Activated CD4-positive, alpha-beta T cell treated with anti-CD3 and anti-CD28 coated beads, Interleukin-10, Interleukin-2, amounts not matched to agents 100 ng/mL and 50 ng/mL, durations not matched to agents 16 hours and 8 hours (primary cell): ENCODE data around the gene TSEN34.

Experiments used
- DNase-seq: peaks from one replicate; pipeline ENCODE4 v3.0.0-alpha.2; 2020

The TSEN34 gene

GRCh38 chr19:54191011-54191810, at the start of gene TSEN34:
TSEN34 (plus strand) TSS chr19:54191308; CDS start chr19:54191365, 57 bp downstream.
- DNase-seq: peak; percentile 93

DNA sequence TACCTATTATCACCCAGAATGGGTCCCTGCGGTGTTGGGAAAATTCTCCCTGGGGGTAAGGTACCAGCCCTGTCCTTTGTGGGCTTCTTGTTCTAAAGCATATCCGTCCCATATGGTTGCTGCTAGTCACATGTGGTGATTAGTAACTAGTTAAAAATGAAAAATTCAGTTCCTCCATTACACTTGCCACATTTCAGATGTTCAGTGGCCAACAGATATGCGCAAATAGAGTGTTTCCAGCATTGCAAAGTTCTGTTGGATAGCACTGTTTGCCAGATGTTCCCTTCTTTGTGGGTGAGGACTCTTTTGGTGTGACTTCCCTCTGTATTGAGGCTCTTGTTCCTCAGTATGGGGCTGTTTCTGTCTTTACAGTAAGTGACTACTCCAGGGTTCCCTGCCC, 49.8 kb upstream of the TSEN34 start:
- DNase-seq: no peak

GRCh38 chr19:54142166-54142780, 48.8 kb upstream of the TSEN34 start:
- no peak for DNase-seq

DNA sequence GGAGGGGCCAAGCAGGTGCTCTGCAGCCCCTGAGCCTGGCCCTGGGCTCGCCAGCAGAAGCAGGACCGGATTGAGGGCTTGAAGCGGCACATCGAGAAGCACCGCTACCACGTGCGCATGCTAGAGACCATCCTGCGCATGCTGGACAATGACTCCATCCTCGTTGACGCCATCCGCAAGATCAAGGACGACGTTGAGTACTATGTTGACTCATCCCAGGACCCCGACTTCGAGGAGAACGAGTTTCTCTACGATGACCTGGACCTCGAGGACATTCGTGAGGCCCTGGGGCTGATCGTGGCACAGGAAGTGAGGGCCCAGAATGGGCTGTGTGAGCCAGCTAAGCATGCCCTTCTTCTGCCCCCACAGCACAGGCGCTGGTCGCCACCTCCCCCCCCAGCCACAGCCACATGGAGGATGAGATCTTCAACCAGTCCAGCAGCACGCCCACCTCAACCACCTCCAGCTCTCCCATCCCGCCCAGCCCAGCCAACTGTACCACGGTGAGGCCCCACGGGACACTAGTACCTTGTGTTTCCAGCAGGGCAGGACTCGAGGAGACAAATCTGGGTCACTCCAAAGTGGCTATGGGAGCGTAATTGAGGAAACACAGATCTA, 45.5 kb upstream of the TSEN34 start:
- DNase-seq: no peak

DNA sequence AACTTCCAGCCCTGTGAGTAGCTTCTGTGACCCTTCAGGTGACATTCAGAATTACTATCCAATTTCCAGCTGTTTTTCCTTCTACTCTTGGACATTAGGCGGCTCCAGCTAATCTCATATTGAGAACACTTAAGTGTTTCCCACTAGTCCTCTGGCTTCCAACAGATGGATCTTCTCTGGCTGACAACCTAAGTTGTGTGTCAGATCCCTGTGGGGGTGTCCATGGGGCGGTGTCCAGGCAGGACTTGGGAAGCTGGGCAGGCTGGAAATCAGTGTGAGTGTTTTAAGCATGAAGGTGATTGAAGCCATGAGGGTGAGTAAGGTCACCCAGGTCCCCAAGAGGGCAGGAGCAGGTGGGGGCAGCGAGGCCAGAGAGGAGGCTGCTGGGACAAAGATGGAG, 43.4 kb upstream of the TSEN34 start:
- no peak for DNase-seq

DNA sequence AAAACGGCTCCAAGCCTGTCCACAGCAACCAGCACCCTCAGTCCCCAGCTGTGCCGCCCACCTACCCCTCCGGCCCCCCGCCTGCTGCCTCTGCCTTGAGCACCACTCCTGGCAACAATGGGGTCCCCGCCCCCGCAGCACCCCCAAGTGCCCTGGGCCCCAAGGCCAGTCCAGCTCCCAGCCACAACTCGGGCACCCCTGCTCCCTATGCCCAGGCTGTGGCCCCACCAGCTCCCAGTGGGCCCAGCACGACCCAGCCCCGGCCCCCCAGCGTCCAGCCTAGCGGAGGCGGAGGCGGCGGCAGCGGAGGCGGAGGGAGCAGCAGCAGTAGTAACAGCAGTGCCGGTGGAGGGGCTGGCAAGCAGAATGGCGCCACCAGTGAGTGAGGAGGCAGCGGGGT, 43.0 kb upstream of the TSEN34 start:
- DNase-seq: no peak

DNA sequence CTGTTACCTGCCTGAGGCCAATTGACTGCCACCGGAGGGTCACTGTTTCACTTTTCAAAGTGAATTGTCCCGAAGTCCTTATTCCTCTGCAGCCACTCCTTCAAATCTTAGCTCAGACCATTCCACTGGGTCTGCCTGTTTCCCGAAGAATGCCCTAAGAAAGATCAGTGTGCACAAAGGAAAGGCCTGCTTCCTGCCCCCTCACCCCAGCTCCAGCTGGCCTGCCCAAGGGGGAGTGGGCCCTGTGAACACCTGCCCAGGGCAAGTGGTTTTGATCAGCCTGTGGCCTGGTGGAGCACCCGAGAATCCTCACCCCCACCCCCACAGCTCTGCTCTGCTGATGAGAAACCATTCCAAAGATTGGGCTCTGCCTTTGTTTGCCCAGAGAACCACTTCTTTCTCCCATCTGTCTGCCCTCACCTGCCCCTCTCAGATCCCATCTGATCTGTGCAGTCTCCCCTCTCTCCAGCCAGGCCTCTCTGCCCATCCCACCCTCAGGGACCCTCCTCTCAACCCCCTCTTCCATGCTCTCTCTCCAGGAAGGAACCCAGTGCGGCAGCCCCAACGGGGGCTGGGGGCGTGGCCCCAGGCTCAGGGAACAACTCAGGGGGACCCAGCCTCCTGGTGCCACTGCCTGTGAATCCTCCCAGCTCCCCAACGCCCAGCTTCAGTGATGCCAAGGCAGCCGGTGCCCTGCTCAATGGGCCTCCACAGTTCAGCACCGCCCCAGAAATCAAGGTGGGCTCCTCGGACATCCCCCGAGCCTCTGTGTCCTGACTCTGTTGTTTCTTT, 41.9 kb upstream of the TSEN34 start:
- no peak for DNase-seq

GRCh38 chr19:54151362-54152035, 39.6 kb upstream of the TSEN34 start:
- DNase-seq: no peak

GRCh38 chr19:54152267-54152666, 38.8 kb upstream of the TSEN34 start:
- DNase-seq: no peak

DNA sequence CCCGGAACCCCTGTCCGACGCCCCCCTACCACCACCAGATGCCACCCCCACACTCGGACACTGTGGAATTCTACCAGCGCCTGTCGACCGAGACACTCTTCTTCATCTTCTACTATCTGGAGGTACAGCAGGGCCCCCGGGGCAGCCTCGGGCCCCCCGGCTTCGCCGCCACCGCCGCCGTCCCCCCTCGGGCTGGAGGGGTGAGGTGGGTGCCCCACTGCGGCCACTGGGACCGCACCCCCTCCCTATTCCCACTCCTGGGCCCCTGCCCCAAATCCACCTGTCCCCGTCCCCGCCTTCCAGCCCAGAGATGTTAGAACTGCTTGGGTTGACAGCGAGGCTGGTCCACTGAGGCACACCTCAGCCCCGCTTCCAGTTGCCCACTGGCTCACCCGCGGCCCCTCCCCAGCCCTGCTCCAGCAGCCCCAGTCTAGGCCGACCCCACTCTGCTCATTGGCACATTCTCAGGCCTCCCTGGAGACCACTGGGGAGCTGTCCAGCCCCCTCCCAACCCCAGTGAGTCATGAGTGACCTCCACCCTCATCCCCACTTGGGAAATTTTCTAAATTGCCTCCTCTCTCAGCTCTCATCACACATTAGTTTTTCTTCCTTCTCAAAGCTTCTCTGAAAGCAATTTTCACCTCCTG, 38.1 kb upstream of the TSEN34 start:
- no peak for DNase-seq

GRCh38 chr19:54153731-54154326, 37.3 kb upstream of the TSEN34 start:
- DNase-seq: no peak

DNA sequence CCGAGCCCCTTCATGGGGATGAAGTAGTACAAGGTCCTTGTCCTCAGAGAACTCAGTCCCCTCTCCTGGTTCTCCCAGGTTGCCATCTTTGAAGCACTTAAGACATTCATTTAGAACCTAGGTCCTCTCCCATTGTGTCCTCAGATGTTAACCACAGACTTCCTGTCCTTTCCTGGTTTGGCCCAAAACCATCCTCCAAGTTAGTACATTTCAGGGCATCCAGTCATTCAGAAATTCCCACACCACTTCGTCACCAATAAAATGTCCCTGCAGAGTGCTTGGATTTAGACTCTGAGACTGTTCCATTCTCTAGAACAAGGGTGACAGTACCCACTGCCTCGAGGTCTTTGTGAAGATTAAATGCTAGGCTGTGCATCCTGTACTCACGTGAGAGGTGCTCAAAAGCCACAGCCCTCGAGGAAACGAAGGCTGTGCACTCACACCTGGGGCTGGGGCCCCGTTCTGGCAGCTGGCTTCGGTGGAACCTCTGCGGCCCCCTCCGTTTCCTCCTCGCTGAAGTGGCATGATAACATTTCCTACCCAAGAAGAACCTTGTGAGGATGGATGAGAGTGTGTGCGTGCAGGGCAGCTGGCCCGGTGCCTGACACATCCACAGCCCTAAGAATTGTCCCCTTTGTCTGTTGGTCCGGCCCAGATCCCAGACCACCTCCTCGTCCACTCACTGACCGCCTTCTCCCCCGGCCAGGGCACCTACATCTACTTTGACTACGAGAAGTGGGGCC, 36.3 kb upstream of the TSEN34 start:
- DNase-seq: peak; percentile 41

DNA sequence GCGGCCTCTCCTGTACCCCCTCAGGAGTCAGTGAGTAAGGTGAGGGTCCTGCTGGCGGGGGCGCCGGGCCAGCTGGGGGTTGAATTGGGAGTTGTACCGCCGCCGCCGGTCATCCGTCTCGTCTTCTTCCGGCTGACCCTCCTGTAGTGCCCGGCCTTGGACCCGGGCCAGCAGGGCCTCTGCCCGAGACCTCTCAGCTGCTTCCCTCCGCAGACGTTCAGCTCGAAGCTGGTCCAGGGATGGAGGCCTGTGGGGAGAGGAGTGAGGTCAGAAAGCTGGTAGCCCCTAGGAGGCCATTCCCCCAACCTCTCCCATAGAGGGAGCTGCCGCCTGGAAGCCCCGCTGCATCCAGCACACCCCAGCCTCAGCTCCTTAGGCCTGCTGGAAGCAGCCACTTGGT, 35.4 kb upstream of the TSEN34 start:
- DNase-seq: no peak

DNA sequence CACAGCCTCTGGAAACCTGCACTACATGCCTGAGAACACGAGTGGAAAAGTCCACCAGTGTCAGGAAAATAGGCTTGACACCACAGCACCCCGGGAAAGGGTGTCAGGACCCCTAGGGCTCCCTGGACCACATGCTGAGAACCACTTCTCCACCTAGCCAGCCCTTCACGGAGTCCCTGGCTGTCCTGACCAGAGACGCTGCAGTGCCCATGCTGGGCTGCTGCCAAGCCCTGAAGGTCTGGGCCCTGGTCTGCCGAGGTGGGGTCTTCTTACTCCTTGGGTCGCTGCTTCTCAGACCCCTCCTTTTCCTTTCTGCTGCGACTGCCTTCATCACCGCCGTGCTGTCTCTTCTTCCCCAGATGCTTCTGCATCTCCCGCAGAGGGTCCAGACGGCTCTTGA, 34.6 kb upstream of the TSEN34 start:
- DNase-seq: no peak

GRCh38 chr19:54156953-54157352, 34.2 kb upstream of the TSEN34 start:
- no peak for DNase-seq

GRCh38 chr19:54158812-54159351, 32.2 kb upstream of the TSEN34 start:
- DNase-seq: peak; percentile 46

- DNase-seq: peak; percentile 100
Measured at GRCh38 chr19:54159352-54160181, 31.5 kb upstream of the TSEN34 start, which contains the start of gene LENG1. LENG1 (minus strand) TSS chr19:54159721; CDS start chr19:54159695, 26 bp downstream.

DNA sequence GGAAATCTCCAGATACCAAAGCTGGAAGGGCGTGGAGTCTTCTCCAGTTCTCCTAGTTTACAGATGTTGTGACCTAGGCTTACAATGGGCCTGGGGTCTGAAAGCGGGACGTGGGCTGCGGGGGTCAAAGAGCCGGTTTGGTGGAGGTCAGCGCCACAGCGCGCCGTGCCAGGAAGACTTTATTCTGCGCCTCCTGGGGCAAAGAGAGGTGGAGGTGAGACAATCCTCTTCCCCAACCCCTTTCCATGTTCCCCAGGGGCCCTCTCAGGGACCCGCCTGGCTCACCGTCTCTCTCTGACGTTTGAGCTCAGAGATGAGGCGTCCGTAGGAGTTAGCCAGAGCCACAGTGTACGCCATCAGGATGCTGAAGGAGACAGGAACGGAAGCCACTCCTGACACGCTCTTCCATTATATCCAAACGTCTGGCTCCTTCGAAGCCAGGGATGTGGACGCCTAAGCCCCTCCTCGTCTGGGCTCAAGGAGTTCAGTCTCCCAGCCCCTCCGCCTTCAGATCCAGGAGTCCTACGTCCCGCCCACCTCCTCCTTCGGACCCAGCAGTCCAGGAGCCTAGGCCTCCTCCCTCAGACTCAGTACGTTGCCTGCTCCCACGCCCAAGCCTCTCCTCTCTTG, 30.8 kb upstream of the TSEN34 start:
- peak; percentile 11 for DNase-seq

- no peak for DNase-seq
Measured at GRCh38 chr19:54160854-54161253, 30.3 kb upstream of the TSEN34 start.
